ENCODE results near the gene AMPD2. TPM values are rescaled to one million over a fixed set of nuclear protein-coding genes. Genes with fewer than 3 reads are reported as not detected.

Gene AMPD2
- total RNA-seq, 1 donor from 2014 or later: 38.5 TPM

GRCh38 chr1:109641078-109641740 is 21.6 kb downstream of the AMPD2 start:
- intact Hi-C loops (cut with DNase I): loop anchor here (5.0 kb wide), 2 partner anchors 94 to 131 kb away; partner anchors contain the start of gene GNAI3
- TF ChIP-seq POLR2AphosphoS5 (IDR thresholded peaks at IDR 0.05; ENCODE audit: insufficient read depth in 1 of 2, low read depth in 1 of 2) (no peak), POLR2A (IDR thresholded peaks at IDR 0.05) (no peak)
- no peaks in the 10 kb centered on the region for H3K36me3 ChIP-seq
- no peaks in the 10 kb centered on the region for H3K9me3 ChIP-seq
- H3K27me3 ChIP-seq: no peaks in the 10 kb centered on the region
- peak in 1 of 2 donors; percentile 65 for DNase-seq (ENCODE audit: extremely low spot score in 2 of 2)
- H3K4me1 ChIP-seq: peaks cover 28% of the 10 kb centered on the region
- no peak overlapping the region for H3K27ac ChIP-seq
- H3K4me3 ChIP-seq: no peak overlapping the region

- Histone ChIP-seq H3K9me3 (no peaks in the 10 kb centered on the region), H3K27me3 (no peaks in the 10 kb centered on the region), H3K27ac (no peak overlapping the region), H3K36me3 (no peaks in the 10 kb centered on the region), H3K4me1 (peaks cover 22% of the 10 kb centered on the region), H3K4me3 (no peak overlapping the region)
- intact Hi-C loops (cut with DNase I): loop anchor here (5.0 kb wide), 2 partner anchors 95 to 130 kb away; partner anchors contain the start of gene GNAI3
- TF ChIP-seq CTCF (IDR thresholded peaks at IDR 0.05) (no peak), POLR2A (IDR thresholded peaks at IDR 0.05) (no peak), POLR2AphosphoS5 (IDR thresholded peaks at IDR 0.05; ENCODE audit: insufficient read depth in 1 of 2, low read depth in 1 of 2) (no peak)
- peak in 1 of 2 donors; percentile 60 for DNase-seq (ENCODE audit: extremely low spot score in 2 of 2)
Observed at GRCh38 chr1:109641861-109642260, 22.2 kb downstream of the AMPD2 start.

- DNase-seq (ENCODE audit: extremely low spot score in 2 of 2): peak in 1 of 2 donors; percentile 13
- H3K4me3 ChIP-seq: no peak overlapping the region
- no peaks in the 10 kb centered on the region for H3K36me3 ChIP-seq
- H3K27ac ChIP-seq: no peak overlapping the region
- no peaks in the 10 kb centered on the region for H3K27me3 ChIP-seq
- peaks cover 22% of the 10 kb centered on the region for H3K4me1 ChIP-seq
- intact Hi-C loops (cut with DNase I): loop anchor here (5.0 kb wide), 2 partner anchors 95 to 130 kb away; partner anchors contain the start of gene GNAI3
- TF ChIP-seq POLR2AphosphoS5 (IDR thresholded peaks at IDR 0.05; ENCODE audit: insufficient read depth in 1 of 2, low read depth in 1 of 2): no peak
- no peak for TF ChIP-seq POLR2A (IDR thresholded peaks at IDR 0.05)
- no peak for TF ChIP-seq CTCF (IDR thresholded peaks at IDR 0.05)
- no peaks in the 10 kb centered on the region for H3K9me3 ChIP-seq
Observed at GRCh38 chr1:109642626-109643025, 23.0 kb downstream of the AMPD2 start.

GRCh38 chr1:109643385-109644230 is 24.0 kb downstream of the AMPD2 start:
- intact Hi-C loops (cut with DNase I): loop anchor here (5.0 kb wide), 2 partner anchors 96 to 129 kb away; partner anchors contain the start of gene GNAI3
- peaks cover 22% of the 10 kb centered on the region for H3K4me1 ChIP-seq
- peak; percentile 51 to 80 (median 70) for TF ChIP-seq CTCF (IDR thresholded peaks at IDR 0.05)
- TF ChIP-seq POLR2AphosphoS5 (IDR thresholded peaks at IDR 0.05; ENCODE audit: insufficient read depth in 1 of 2, low read depth in 1 of 2): peak in 1 of 2 donors; percentile 20
- TF ChIP-seq POLR2A (IDR thresholded peaks at IDR 0.05): no peak
- no peak overlapping the region for H3K4me3 ChIP-seq
- no peak overlapping the region for H3K27ac ChIP-seq
- DNase-seq (ENCODE audit: extremely low spot score in 2 of 2): peak in 1 of 2 donors; percentile 87
- no peaks in the 10 kb centered on the region for H3K9me3 ChIP-seq
- no peaks in the 10 kb centered on the region for H3K27me3 ChIP-seq
- no peaks in the 10 kb centered on the region for H3K36me3 ChIP-seq

- intact Hi-C loops (cut with DNase I): loop anchor here (5.0 kb wide), 2 partner anchors 97 to 128 kb away; partner anchors contain the start of gene GNAI3
- no peaks in the 10 kb centered on the region for H3K27me3 ChIP-seq
- TF ChIP-seq CTCF (IDR thresholded peaks at IDR 0.05): no peak
- TF ChIP-seq POLR2AphosphoS5 (IDR thresholded peaks at IDR 0.05; ENCODE audit: insufficient read depth in 1 of 2, low read depth in 1 of 2): no peak
- no peak for TF ChIP-seq POLR2A (IDR thresholded peaks at IDR 0.05)
- peaks cover 22% of the 10 kb centered on the region for H3K4me1 ChIP-seq
- H3K9me3 ChIP-seq: no peaks in the 10 kb centered on the region
- no peak for DNase-seq (ENCODE audit: extremely low spot score in 2 of 2)
- H3K4me3 ChIP-seq: no peak overlapping the region
- H3K36me3 ChIP-seq: no peaks in the 10 kb centered on the region
- no peak overlapping the region for H3K27ac ChIP-seq
Observed at GRCh38 chr1:109644670-109645069, 25.0 kb downstream of the AMPD2 start.

All from vagina (tissue), 2 donors.